A549 (cell line): ENCODE results near the gene LRRC7. TPM values are rescaled to one million over a fixed set of nuclear protein-coding genes. Genes with fewer than 3 reads are reported as not detected.
"Not testable (repeated sequence)": the region's sequence is repeated elsewhere in the genome, so short reads cannot be mapped to it uniquely, and the experiment has no call there.

Experiments used
- ATAC-seq, 2 experiments: fragments of 200-7000 bp in 1 of 2; fragments of >200 bp in 1 of 2; cut with Nextera tagmentation in 1 of 2; cut with Tn5 transposase in 1 of 2; 3 replicates each; pipeline versions ENCODE4 v1.8.0 to v1.9.1; 2018 to 2020; ENCODE audit warnings: mild to moderate bottlenecking in 1 of 2, moderate library complexity in 1 of 2
- CTCF ChIA-PET: fragments of 300-600 bp; sonication (Branson Sonifier 250); formaldehyde crosslinking; extraction: SDS; loops from one replicate; lab custom pipeline; 2021; ENCODE audit warnings: antibody characterized with exemption, inconsistent platforms; lab: Yijun Ruan, JAX
- POLR2A ChIA-PET: fragments of 350-600 bp; formaldehyde crosslinking; extraction: SDS; loops from one replicate; lab custom pipeline; 2021; ENCODE audit warnings: antibody characterized with exemption, inconsistent platforms; lab: Yijun Ruan, JAX
- DNase-seq, 2 experiments: peaks; one replicate each; pipeline versions ENCODE4 v3.0.0 to v3.0.0-alpha.2; 2011 to 2016; ENCODE audit warnings: low read depth in 1 of 2, low spot score in 1 of 2
- FAIRE-seq: peaks from 2 replicates; lab custom pipeline; 2011; peaks lifted over from hg19 to GRCh38; lab: Jason Lieb, UNC
- H3K27ac ChIP-seq, 2 experiments: fragments of >200 bp; sonication (Bioruptor Twin); formaldehyde crosslinking; 3 replicates each; pipeline ENCODE4 v1.5.1; 2016 to 2017
- H3K4me1 ChIP-seq: fragments of >200 bp; sonication (Bioruptor Twin); formaldehyde crosslinking; 3 replicates; pipeline ENCODE4 v1.6.1; 2016
- H3K4me2 ChIP-seq: fragments of >200 bp; sonication (Bioruptor Twin); formaldehyde crosslinking; 3 replicates; pipeline ENCODE4 v1.6.1; 2016
- H3K4me3 ChIP-seq: fragments of >200 bp; sonication (Bioruptor Twin); formaldehyde crosslinking; 3 replicates; pipeline ENCODE4 v1.5.1; 2016
- H3K9me3 ChIP-seq: fragments of >200 bp; sonication (Bioruptor Twin); formaldehyde crosslinking; 3 replicates; pipeline ENCODE4 v1.6.1; 2016
- CEBPB ChIP-seq, 2 experiments: fragments of >200 bp in 1 of 2; sonication (Bioruptor Twin) in 1 of 2; formaldehyde crosslinking in 1 of 2; IDR thresholded peaks; 2 replicates each; pipeline ENCODE4 v1.6.1; 2012 to 2016
- CHD4 ChIP-seq: fragments of 200-600 bp; sonication (generic); IDR thresholded peaks from 2 replicates; pipeline ENCODE4 v1.6.1; 2016; ENCODE audit warnings: antibody characterized with exemption, mild to moderate bottlenecking, borderline replicate concordance
- CTCF ChIP-seq: fragments of >200 bp; sonication (Bioruptor Twin); formaldehyde crosslinking; IDR thresholded peaks from 3 replicates; pipeline ENCODE4 v1.5.1; 2016
- E2F6 ChIP-seq: IDR thresholded peaks from 2 replicates; pipeline ENCODE4 v1.6.1; 2012; ENCODE audit warnings: low read depth, borderline replicate concordance
- ELK1 ChIP-seq: fragments of 150-350 bp; IDR thresholded peaks from 2 replicates; pipeline ENCODE4 v1.6.1; 2014; ENCODE audit warnings: low read depth, mild to moderate bottlenecking, low read length
- FOSB ChIP-seq: fragments of 250-450 bp; sonication (Bioruptor Pico); IDR thresholded peaks from 2 replicates; pipeline ENCODE4 v1.5.0; 2020; ENCODE audit warnings: mild to moderate bottlenecking, moderate library complexity
- FOSL2 ChIP-seq, 2 experiments: fragments of 450-650 bp in 1 of 2; fragments of >200 bp in 1 of 2; sonication (Bioruptor Twin) in 1 of 2; formaldehyde crosslinking; IDR thresholded peaks; 2 replicates each; pipeline versions ENCODE4 v1.5.0 to v1.6.1; 2016 to 2020; ENCODE audit warnings: mild to moderate bottlenecking in 1 of 2, moderate library complexity in 1 of 2
- HOXA7 ChIP-seq: fragments of 250-450 bp; sonication (Bioruptor Pico); IDR thresholded peaks from 2 replicates; pipeline ENCODE4 v1.5.0; 2020; ENCODE audit warnings: mild to moderate bottlenecking, moderate library complexity
- MAFK ChIP-seq: fragments of 450-650 bp; IDR thresholded peaks from 2 replicates; pipeline ENCODE4 v1.6.1; 2014; ENCODE audit not compliant: partially characterized antibody
- MYC ChIP-seq: IDR thresholded peaks from 2 replicates; pipeline ENCODE4 v1.6.1; 2012; ENCODE audit warnings: mild to moderate bottlenecking, inconsistent platforms, low read length, improper control_type of control experiment, borderline replicate concordance
- PBX3 ChIP-seq: IDR thresholded peaks from 2 replicates; pipeline ENCODE4 v1.6.1; 2012
- RAD21 ChIP-seq, 2 experiments: fragments of >200 bp in 1 of 2; sonication (Bioruptor Twin) in 1 of 2; formaldehyde crosslinking in 1 of 2; IDR thresholded peaks in 1 of 2; conservative IDR thresholded peaks in 1 of 2; 2 replicates in 1 of 2; 3 replicates in 1 of 2; pipeline ENCODE4 v1.6.1; 2012 to 2018; ENCODE audit warnings: inconsistent platforms in 1 of 2
- RFX5 ChIP-seq: fragments of 450-650 bp; IDR thresholded peaks from 2 replicates; pipeline ENCODE4 v1.7.1; 2014; ENCODE audit warnings: antibody characterized with exemption, mild to moderate bottlenecking, moderate library complexity
- SMC3 ChIP-seq: fragments of >200 bp; sonication (Bioruptor Twin); formaldehyde crosslinking; IDR thresholded peaks from 3 replicates; pipeline ENCODE4 v1.6.1; 2018; ENCODE audit warnings: inconsistent platforms
- TFCP2L1 ChIP-seq: fragments of 250-450 bp; sonication (Bioruptor Pico); IDR thresholded peaks from 2 replicates; pipeline ENCODE4 v1.5.0; 2021; ENCODE audit warnings: mild to moderate bottlenecking
- WGBS: methylation state at CpG from one replicate; pipeline ENCODE4 v1.1.6; 2017; ENCODE audit errors: missing lambda C conversion rate; 5-methylcytosine and 5-hydroxymethylcytosine counted together
- polyA plus RNA-seq, 4 experiments: library from polyadenylated mRNA; depleted of rRNA in 3 of 4; stranded (reverse); fragments of >200 nt; fragmentation: RNase III in 1 of 4; extraction: RNeasy Plus Mini Kit Qiagen cat#74134 plus additional on column Dnase treatment in 1 of 4; gene quantifications; 2 replicates in 3 of 4; 3 replicates in 1 of 4; pipeline ENCODE4 v1.2.3, GENCODE V29; 2011 to 2017
- TF ChIP-seq, protein P1 (sequence below): fragments of >200 bp; sonication (Bioruptor Twin); formaldehyde crosslinking; IDR thresholded peaks from 2 replicates; pipeline ENCODE4 v1.6.1; 2016
- TF ChIP-seq, protein P2 (sequence below): fragments of 250-450 bp; sonication (Bioruptor Pico); IDR thresholded peaks from 2 replicates; pipeline ENCODE4 v1.5.0; 2021; ENCODE audit warnings: mild to moderate bottlenecking, moderate library complexity, borderline replicate concordance
- TF ChIP-seq, protein P3 (sequence below): fragments of >200 bp; sonication (Bioruptor Twin); formaldehyde crosslinking; IDR thresholded peaks from 3 replicates; pipeline ENCODE4 v1.6.1; 2016

LRRC7 gene
- polyA plus RNA-seq, 2 of the 4 experiments (the other 2 are of a cell fraction): not detected

- TF ChIP-seq PBX3: no peak
Measured at GRCh38 chr1:70043804-70044203, 476.1 kb downstream of the LRRC7 start (continued).

- CTCF ChIA-PET: no interaction called here
- Histone ChIP-seq H3K4me1 (no peaks in the 10 kb centered on the region), H3K4me2 (no peak overlapping the region)
- no peak for FAIRE-seq
- ATAC-seq: no peak
- no peak for DNase-seq
- no peak for TF ChIP-seq RFX5
- no peak for TF ChIP-seq CHD4
- no peak for TF ChIP-seq FOSL2 (IDR thresholded peaks at IDR 0.05)
- TF ChIP-seq FOSL2 (CRISPR knock-in tag; IDR thresholded peaks at IDR 0.05): peak; percentile 42; the same call in 1 of the 2 replicates
- TF ChIP-seq ELK1: no peak
- no peak for TF ChIP-seq RAD21 (conservative IDR thresholded peaks at IDR 0.05 in 1 of 2, IDR thresholded peaks at IDR 0.05 in 1 of 2)
- TF ChIP-seq, all 56 proteins: peak for 1
- POLR2A ChIA-PET: no interaction called here
- WGBS: 46% methylated on average over 2 of the region's 2 CpGs
- H3K9me3 ChIP-seq: no peaks in the 10 kb centered on the region
- H3K4me3 ChIP-seq: no peak overlapping the region
- no peak overlapping the region for H3K27ac ChIP-seq
Measured at GRCh38 chr1:70044832-70045231, 477.1 kb downstream of the LRRC7 start.

DNA sequence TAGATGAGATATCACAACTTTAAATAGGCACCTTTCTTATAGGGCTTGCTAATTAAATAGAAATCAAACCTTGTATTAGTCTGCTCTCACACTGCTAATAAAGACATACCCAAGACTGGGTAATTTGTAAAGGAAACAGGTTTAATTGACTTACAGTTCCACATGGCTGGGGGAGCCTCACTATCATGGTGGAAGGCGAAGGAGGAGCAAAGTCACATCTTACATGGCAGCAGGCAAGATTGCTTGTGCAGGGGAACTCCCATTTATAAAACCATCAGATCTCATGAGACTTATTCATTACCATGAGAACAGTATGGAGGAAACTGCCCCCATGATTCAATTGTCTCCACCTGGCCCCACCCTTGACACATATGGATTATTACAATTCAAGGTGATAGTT is 477.9 kb downstream of the LRRC7 start:
- H3K4me3 ChIP-seq, ATAC-seq, FAIRE-seq, POLR2A ChIA-PET, DNase-seq, H3K4me1 ChIP-seq, H3K9me3 ChIP-seq, CTCF ChIA-PET, H3K4me2 ChIP-seq, H3K27ac ChIP-seq: not testable (repeated sequence)
- WGBS: 18% methylated on average over 1 of the region's 1 CpG

- no peak for ATAC-seq
- Histone ChIP-seq H3K4me2 (no peak overlapping the region), H3K4me3 (no peak overlapping the region), H3K9me3 (no peaks in the 10 kb centered on the region), H3K27ac (no peak overlapping the region), H3K4me1 (no peaks in the 10 kb centered on the region)
- no peak for FAIRE-seq
- 0% methylated on average over 1 of the region's 1 CpG for WGBS
- ChIA-PET CTCF (no interaction called here), POLR2A (no interaction called here)
- no peak for TF ChIP-seq SMC3
- TF ChIP-seq CEBPB (IDR thresholded peaks at IDR 0.05): no peak
- TF ChIP-seq HOXA7: no peak
- no peak for TF ChIP-seq FOSB (CRISPR knock-in tag)
- DNase-seq: no peak
Measured at GRCh38 chr1:70048336-70049094, 480.8 kb downstream of the LRRC7 start.

GRCh38 chr1:70051926-70052325 is 484.2 kb downstream of the LRRC7 start:
- ChIA-PET CTCF (no interaction called here), POLR2A (no interaction called here)
- Histone ChIP-seq H3K27ac (no peak overlapping the region), H3K9me3 (no peaks in the 10 kb centered on the region), H3K4me1 (no peaks in the 10 kb centered on the region), H3K4me3 (no peak overlapping the region), H3K4me2 (no peak overlapping the region)
- ATAC-seq (no peak), FAIRE-seq (no peak), DNase-seq (no peak)
- WGBS: 0% methylated on average over 1 of the region's 1 CpG
- TF ChIP-seq, protein P1, sequence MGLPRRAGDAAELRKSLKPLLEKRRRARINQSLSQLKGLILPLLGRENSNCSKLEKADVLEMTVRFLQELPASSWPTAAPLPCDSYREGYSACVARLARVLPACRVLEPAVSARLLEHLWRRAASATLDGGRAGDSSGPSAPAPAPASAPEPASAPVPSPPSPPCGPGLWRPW: no peak
- TF ChIP-seq, protein P2, sequence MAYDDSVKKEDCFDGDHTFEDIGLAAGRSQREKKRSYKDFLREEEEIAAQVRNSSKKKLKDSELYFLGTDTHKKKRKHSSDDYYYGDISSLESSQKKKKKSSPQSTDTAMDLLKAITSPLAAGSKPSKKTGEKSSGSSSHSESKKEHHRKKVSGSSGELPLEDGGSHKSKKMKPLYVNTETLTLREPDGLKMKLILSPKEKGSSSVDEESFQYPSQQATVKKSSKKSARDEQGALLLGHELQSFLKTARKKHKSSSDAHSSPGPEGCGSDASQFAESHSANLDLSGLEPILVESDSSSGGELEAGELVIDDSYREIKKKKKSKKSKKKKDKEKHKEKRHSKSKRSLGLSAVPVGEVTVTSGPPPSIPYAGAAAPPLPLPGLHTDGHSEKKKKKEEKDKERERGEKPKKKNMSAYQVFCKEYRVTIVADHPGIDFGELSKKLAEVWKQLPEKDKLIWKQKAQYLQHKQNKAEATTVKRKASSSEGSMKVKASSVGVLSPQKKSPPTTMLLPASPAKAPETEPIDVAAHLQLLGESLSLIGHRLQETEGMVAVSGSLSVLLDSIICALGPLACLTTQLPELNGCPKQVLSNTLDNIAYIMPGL (CRISPR knock-in tag): no peak
- TF ChIP-seq, protein P3, sequence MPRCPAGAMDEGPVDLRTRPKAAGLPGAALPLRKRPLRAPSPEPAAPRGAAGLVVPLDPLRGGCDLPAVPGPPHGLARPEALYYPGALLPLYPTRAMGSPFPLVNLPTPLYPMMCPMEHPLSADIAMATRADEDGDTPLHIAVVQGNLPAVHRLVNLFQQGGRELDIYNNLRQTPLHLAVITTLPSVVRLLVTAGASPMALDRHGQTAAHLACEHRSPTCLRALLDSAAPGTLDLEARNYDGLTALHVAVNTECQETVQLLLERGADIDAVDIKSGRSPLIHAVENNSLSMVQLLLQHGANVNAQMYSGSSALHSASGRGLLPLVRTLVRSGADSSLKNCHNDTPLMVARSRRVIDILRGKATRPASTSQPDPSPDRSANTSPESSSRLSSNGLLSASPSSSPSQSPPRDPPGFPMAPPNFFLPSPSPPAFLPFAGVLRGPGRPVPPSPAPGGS: no peak
- TF ChIP-seq E2F6 (no peak), TFCP2L1 (CRISPR knock-in tag) (no peak), CTCF (no peak), MAFK (no peak), MYC (no peak)
